Right renal pelvis (tissue), 4 donors: ENCODE results near the gene C13orf46. TPM values are rescaled to one million over a fixed set of nuclear protein-coding genes. Genes with fewer than 3 reads are reported as not detected.

Experiments
- DNase-seq, 4 donors: peaks; one replicate each; pipeline ENCODE4 v3.0.0-alpha.2; 2013; ENCODE audit warnings: low read depth in 4 of 4, low spot score in 3 of 4, missing footprints in 1 of 4
- polyA plus RNA-seq, 4 donors: library from polyadenylated mRNA; unstranded; fragments of 120-200 nt; gene quantifications; one replicate each; pipeline ENCODE4 v1.2.1, GENCODE V29; 2013; ENCODE audit not compliant: insufficient read length in 4 of 4

Gene C13orf46
- polyA plus RNA-seq, 4 donors, result 0.13 to 0.16 (median 0.15) TPM

DNA sequence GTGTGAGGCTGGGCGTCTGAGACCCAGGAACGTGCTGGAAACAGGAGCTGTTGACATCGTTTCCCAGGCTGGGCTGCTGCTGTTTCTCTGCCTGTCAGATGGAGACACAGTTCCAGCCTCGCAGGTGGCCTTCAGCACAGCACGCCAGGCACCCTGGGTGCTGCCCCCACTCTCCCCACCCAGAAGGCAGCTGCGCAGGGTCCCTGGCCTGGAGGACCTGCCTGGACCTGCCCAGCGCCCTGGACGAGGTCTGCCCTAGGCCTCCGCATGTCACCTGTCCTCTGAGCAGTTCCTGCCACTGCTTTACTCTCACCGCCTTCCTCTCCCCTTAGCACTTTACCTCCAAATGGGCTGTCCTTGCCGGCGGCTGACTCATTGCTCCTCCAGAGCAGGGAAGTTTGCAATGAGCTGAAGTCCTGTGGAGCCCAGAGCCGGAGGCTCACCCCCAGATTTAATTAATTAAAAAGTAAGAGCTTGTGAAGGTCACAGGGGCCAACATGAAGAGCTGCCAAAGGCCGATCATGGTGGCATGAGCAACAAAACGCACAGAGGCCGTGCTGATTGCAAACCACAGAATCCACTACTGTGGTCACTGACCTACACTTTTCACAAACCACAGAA lies 32.2 kb downstream of the C13orf46 start:
- no peak for DNase-seq

DNA sequence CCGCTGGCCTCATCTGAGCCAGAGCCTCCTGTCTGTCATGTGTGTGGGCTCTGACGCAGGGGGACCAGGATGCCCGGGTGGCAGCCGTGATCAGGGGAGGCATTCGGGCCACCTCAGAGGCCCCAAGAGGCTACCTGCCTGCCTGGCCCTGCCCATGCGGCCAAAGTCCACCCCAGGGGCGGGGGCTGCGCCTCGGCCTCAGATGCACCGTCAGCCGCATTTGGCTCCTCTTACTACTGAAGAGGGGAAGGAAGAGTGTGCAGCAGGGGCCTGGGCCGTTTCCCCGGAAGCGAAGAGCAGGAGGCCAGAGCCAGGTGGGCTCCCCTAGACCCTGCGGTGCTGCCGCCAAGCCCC lies 34.0 kb downstream of the C13orf46 start:
- no peak for DNase-seq

DNA sequence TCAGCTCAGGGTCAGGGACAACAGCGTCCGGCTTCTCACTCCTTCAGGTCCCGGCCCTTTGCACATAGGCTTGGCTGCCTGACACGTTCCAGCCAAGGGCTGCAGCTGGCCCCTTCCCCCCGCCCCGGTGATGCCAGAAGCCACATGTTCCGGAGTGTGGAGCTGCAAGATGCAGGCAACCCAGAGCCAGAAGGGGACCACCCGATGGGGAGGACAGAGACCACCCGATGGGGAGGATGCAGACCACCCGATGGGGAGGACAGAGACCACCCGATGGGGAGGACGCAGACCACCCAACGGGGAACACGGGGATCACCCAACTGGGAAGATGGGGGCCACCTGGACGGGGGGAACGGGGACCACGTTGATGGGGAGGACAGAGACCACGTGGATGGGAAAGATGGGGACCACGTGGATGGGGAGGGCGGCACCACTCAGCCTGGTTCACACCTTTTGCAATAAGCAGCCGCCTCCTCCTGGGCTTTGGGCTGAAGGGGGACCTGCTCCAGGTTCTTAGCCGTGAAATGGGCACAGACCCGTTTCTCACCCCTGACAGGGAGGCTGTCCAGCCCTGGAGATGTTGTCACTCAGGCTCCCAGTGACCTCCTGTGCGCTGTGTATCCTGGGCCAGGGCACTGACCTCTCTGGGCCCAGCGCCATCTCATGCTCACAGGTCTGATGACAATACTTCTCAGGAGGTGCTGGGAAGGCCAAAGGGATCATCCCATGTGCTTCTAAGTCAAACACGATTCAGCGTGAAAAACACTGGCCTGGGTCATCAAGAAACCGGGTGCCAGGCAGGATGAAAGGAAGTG lies 34.5 kb downstream of the C13orf46 start:
- DNase-seq, result no peak

DNA sequence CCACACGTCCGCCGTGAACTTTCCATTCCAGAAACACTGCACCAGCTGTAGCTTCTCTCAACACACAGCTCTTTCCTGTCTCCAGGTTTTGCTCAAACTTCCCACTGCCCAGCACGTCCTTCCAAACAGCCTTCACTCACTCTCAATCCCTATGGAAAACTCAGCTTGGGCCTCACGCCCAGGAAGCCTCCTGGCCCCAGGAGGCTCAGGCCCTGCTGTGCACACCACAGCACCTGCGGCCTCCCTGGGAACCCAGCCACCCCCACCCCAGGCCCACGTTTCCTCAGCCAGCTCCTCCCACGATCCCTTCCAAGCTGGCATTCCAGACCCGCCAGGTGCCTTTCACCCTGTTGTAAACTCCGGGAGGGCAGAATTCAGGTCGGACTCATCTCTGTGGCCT lies 35.2 kb downstream of the C13orf46 start:
- no peak for DNase-seq

DNA sequence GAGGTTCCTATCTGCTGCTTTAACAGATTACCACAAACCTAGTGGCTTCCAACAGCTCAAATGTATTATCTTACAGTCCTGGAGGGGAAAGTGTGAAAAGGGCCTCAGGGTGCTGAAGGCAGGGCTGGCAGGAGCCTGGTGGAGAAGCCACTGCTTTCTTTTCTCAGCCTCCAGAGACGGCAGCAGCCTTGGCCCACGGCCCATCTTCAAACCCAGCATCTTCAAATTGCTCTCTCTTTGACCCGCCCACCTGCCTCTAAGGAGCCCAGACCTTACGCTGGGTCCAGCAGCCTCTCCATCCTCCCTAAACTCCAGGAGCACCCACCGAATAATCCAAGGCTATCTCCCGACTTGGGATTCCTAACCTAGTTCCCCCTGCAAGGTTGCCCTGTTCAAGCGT lies 35.6 kb downstream of the C13orf46 start:
- DNase-seq, result no peak

DNA sequence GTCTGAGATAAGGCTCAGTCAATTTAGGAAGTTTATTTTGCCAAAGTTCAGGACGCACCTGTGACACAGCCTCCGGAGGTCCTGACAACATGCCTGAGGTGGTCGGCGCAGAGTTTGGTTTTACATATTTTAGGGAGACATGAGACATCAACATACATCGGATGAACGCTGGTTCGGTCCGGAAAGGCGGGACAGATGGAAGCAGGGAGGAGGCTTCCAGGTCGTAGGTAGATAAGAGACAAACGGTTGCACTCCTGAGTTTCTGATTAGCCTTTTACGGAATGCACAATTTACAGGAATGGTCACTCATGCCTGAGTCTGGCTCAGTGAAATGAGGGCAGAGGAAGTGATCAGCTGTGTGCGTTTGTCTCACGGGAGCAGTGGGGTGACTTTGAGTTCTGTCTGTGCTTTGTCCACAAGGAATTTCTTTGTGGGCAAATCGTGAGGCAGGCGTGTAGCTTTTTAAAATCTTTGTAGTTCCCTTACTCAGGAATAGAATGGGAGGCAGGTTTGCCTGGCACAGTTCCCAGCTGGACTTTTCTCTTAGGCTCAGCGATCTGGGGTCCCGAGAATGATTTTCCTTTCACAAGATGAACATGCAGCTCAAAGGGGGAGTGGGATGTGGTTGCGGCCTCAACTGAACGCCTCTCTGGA lies 36.2 kb downstream of the C13orf46 start:
- no peak for DNase-seq

DNA sequence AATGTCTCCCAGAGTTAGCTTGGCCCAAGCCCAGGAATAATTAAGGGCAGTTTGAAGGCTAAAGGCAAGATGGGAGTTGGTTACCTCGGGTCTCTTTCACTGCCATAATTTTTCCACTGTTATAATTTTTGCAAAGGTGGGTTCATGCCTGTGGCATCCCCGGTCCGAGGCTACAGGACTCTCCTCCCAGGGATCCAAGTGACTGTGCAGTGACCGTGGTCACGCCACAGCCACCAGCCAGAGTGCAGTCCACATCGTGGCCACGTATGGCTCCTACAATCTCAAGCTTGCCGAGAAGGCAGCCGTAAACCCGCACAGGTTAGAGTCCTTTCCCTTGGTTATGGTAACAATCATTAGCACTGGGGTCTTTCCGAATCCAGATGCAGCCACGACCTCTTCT lies 36.8 kb downstream of the C13orf46 start:
- no peak for DNase-seq

DNA sequence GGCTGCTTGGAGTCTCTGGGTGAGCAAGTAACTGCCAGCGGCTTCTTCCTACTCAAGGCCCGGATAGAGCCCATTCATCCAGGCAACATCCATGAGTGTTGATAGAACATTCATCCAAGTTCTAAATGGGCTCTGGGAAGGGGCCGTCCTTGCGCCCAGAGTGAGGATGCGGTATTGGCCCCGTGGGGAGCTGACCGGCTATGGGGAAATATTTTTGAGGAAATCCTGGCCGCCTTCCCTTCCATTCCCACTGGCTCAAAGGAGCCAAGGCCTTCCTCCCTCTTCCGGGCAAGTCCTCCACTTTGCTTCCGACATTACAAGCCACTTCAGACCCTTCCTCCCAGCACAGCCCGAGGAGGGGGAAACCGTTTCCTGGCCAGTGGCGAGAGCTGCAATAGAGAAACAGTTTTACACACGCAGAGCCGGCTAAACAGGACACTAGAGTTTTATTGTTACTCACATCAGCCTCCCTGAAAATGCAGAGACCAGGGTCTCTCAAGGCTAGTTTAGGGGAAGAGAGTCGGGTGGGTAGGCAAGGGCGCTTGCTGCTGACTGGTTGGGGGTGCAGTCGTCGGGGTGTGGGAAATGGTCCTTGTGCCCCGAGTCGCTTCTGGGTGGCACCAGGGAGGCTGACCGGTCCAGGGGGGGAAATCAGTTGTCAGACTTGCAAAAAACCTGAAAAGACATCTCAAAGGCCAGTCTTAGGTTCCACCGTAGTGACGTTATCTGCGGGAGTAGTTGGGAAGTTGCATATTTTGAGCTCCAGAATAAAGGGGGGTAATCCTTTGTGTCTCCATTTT lies 37.5 kb downstream of the C13orf46 start:
- no peak for DNase-seq

DNA sequence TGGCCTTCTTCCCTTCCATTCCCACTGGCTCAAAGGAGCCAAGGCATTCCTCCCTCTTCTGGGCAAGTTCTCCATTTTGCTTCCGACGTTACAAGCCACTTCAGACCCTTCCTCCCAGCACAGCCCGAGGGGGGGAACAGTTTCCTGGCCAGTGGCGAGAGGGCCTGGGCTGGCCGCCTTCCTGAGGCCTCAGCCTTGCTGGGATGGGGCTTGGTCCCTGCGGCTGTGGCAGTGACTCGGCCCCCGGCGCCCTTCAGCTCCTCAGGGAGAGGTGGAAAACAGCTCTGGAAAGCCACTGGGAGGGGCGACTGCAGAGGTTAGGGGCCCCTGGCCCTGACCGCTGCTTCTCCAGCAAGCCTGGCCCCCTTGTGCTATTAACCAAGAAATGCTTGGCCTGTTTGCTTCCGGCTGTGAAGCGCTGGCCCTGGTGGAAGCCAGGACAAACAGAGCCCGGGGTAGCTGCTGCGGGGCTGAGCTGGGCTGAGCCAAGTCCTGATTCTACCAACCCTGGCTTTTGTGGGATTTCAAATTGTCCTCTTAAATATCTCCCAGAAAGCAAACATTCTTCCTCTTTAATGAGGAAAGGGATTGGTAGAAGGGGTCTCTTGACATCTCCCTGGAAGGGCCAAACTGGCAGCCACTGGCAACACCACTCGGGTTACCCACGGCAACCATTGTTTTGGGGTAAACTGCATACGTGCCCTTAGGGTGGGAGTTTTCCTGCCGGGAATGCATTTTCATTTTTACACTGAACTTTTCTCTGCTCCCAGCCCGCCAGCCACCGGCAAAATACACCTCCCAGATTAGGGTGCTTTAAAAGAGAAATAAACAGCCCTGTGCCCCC lies 38.7 kb downstream of the C13orf46 start:
- DNase-seq, result no peak

DNA sequence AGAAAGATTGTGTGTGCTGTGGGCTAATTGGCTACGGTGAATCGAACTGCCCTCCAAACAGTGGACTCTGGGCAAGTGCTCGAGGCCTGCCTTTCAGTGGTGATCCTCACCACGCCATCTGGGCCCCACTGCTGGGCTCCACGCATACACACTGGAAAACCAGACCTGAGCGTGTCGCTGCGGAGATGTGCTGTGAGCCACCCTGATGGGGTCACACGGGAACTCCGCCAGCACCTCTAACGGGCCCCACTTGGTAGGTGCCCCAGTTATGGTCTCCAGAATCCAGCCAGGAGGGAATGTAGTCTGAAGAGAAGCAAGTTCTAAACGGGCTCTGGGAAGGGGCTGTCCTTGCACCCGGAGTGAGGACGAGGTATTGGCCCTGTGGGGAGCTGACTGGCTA lies 39.3 kb downstream of the C13orf46 start:
- no peak for DNase-seq

DNA sequence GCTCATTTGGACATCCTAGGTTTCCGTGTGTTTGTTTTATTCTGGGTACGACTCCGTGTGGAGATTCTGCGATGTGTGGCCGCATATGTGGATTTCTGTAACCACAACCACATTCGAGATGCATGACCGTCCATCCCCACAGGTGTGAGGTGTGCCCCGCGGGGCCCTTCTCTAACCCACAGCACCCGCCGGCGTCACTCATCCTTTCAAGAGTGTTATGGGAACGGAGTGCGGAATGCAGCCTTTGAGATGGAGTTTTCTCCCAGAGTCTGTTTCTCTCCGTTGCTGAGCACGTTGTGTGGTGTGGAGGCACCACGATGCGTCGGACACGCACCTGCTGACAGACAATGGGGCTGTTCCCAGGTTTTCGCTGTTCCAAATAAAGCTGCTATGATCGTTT lies 40.0 kb downstream of the C13orf46 start:
- no peak for DNase-seq

DNA sequence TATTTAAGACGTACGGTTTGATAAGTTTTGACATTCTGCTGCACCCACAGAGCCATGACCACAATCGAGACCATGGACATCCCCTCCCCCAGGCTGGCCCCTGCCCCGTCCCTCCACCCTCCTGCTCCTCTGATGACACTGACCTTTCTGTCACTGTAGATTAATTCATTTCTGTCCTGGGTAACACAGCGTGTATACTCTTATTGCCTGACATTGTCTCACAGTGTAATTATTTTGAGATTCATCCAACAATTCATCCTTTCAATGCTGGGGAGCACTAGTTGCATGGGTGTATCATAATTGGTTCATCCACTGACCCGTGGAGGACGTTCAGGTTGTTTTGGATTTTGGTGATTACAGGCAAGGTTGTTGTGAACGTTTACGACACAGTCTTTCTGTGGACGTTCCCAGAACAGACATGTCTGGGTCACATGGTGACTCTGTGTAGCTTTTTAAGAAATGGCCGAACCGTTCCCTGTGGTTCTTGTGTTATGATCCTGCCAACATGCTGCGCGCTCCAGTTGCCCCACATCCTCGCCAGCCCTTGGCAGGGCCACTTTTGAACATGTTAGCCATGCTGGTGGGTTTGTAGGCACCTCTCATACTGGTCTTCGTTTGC lies 41.9 kb downstream of the C13orf46 start:
- DNase-seq, result no peak

DNA sequence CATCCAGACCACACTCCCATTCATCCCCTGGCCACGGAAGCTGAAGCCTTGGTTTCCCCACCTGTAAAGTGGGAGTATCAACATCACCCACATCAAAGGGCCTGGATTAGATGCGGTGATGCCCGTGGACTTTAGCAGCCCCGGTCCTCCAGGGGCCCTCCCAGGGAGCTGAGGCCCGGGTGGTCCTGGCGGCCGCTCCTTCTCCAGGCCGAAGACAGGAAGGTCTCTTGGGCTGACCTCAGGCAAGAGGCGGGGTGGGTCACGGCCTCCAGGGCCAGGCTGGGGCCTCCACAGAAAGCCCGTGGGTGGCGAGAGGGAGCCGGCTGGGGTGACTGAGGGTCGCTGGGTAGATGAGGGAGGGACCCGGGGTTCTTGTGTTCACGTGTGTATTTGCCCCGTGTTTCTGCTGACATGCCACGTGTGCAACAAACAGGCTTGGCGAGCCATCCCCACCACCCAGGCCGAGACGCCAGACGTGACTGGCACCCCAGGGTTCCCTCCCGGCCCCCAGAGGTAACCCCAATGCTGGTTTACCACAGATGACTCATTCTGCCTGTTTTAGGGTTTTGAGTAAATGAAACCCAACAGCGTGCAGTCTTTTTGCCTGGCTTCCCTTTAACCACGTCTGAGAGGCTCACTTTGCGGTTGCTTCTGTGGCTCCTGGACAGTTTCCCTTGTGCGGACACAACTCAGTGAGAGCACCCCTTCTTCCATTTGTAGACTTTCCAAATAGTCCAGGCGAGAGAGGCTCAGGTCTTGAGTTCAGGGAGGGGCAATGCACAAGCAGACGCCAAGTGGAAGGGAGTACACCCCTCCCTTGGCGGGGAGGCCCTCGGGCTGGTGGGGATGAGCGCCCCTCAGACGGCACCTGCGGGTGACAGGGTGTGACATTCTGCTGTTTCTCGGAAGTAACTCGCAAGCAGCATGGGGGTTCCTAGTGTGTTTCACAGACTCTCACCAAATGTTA lies 42.9 kb downstream of the C13orf46 start:
- no peak for DNase-seq

DNA sequence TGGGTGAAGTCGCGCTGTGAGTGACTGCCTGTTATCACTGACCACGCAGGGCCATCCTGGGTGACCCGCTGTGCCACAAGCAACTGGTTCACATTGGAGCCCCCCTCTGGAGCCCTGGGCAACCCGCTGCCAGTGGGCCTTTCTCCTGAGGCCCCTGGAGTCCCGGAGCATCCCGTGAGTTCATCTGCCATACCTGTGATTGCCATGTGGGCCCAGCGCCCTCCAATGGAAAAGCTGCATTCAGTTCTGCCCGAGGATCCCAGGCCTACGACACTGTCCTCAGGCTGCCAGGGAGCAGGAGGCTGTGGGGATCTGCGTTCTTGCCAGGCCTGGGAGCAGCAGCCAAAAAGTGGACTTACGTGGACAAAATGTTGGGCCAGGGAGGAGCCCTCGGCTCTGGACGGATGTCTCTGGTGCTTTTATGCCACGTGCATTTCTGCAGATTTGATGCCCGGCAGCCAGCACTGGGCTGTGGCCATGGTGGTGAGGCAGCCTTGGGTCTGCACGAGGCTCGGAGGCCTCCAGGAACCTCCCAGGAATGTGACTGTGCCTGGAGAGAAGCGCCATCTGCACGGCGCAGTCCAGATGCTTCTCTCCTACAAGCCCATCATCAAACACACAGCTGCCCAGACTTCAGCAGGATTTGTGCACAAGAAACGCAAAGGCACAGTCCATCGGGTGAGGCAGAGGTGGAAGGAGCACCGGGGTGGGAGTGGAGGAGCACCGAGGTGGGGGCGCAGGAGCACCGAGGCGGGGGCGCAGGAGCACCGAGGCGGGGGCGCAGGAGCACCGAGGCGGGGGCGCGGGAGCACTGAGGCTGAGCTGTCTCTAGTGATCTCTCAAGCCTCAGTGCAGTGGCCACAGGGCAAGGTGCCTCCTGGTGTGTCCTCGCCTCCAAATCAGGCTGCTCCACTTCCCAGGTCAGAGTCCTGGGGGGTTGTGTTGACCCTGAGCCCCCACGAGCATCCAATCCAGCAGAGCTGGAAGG lies 44.0 kb downstream of the C13orf46 start:
- no peak for DNase-seq

DNA sequence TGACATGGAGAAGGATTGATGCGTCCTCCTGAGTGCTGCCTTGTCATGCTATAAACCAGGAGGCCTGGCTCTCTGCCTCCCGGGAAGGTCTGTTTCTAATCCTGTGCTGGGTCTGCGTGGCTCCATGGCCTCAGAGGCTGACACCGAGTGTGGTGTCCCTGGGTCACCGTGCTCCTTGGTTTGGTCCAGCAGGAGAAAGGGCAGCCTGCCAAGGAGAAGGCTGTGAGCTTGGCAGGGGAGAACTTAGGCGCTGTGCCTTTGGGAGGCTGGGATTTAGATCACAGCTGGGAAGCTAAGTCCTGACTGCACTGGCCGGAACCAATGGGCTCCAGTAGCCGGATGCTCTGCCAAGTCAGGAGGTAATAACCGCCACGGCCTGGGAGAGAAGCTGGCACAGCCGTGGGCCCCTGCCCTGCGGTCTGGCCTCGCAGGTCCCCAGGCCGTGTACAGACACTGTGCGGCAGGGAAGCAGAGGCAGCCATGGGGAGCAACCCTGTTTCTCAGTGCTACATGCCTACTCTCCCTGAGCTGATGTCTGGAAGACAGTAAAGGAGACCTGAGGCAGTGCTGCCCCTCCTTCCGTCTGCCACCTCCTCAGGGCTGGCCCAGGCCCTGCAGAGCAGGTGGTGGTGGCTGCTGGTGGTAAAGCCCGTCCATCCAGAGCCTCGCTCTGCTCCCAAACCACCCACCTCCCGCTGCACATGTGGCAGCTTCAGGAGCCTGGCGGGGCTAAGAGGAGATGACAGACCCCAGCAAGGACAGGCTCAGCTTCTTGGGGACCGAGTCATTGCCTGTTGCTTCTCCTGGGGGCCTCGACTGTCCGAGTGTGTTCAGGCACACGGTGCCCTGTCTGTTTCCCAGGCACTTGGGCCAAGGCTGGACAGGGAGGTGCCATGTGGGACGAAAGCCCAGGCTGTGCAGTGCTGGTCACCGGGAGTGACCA lies 44.9 kb downstream of the C13orf46 start:
- no peak for DNase-seq
